H1 (cell line): Measurements from ENCODE around the gene CRYGA. TPM values are rescaled to one million over a fixed set of nuclear protein-coding genes. Genes with fewer than 3 reads are reported as not detected.

ENCODE experiments used
- ASH2L ChIP-seq: fragments of 200-600, 300-600 bp; sonication (generic); IDR thresholded peaks from one replicate; pipeline ENCODE4 v1.7.1; 2017; ENCODE audit warnings: low read length
- RBBP5 ChIP-seq: IDR thresholded peaks from 2 replicates; pipeline ENCODE4 v1.7.1; 2012; ENCODE audit warnings: low read depth, mild to moderate bottlenecking, inconsistent platforms, low read length, moderate library complexity, borderline replicate concordance
- YY1 ChIP-seq: IDR thresholded peaks from 2 replicates; pipeline ENCODE4 v1.6.1; 2011; ENCODE audit warnings: low read depth, mild to moderate bottlenecking, low read length
- polyA plus RNA-seq, 7 experiments: library from polyadenylated mRNA; depleted of rRNA in 3 of 7; stranded (reverse) in 5 of 7; unstranded in 2 of 7; fragments of >200 nt in 5 of 7; fragments of 200-250 nt in 2 of 7; gene quantifications; 1 replicate in 5 of 7; 2 replicates in 1 of 7; 4 replicates in 1 of 7; pipeline versions ENCODE4 v1.2.1 to v1.2.3, GENCODE V29; 2011 to 2013; ENCODE audit warnings: missing spikeins in 2 of 7, mixed read lengths in 2 of 7
- total RNA-seq: library from RNA; stranded (reverse); fragmentation: NEBNext Ultra II Directional; extraction: Animal tissue kit (Norgen Biotek cat#: 25700); gene quantifications from 2 replicates; pipeline ENCODE4 v1.2.1, GENCODE V29; 2021

The CRYGA gene
- total and polyA plus RNA-seq, 2 of the 8 experiments (the other 6 are each of a cell fraction or from before 2014, with no cell fraction given): not detected

- no peak for TF ChIP-seq ASH2L
- no peak for TF ChIP-seq RBBP5
- TF ChIP-seq YY1: no peak
Observed at GRCh38 chr2:208189810-208190503, 26.6 kb upstream of the CRYGA start, which contains the start of gene C2orf80 (continued).
